Gastroesophageal sphincter (tissue), 3 donors: ENCODE measurements around the gene NEK11.

Experiments used
- EP300 ChIP-seq: sonication (generic); formaldehyde crosslinking; IDR thresholded peaks from one replicate; pipeline ENCODE4 v1.6.1; 2017; ENCODE audit warnings: antibody characterized with exemption, mild to moderate bottlenecking
- POLR2AphosphoS5 ChIP-seq: sonication (generic); formaldehyde crosslinking; IDR thresholded peaks from one replicate; pipeline ENCODE4 v1.6.1; 2017; ENCODE audit warnings: antibody characterized with exemption
- TF ChIP-seq, protein P1 (sequence below), 4 experiments: fragments of 200-600 bp in 2 of 4; fragments of 450-650 bp in 2 of 4; sonication (generic) in 1 of 4; IDR thresholded peaks; one replicate each; pipeline ENCODE4 v1.5.1; 2017 to 2019; ENCODE audit warnings: antibody characterized with exemption in 4 of 4, mild to moderate bottlenecking in 2 of 4, moderate library complexity in 2 of 4

- TF ChIP-seq EP300 (no peak), POLR2AphosphoS5 (no peak)
- TF ChIP-seq, protein P1, sequence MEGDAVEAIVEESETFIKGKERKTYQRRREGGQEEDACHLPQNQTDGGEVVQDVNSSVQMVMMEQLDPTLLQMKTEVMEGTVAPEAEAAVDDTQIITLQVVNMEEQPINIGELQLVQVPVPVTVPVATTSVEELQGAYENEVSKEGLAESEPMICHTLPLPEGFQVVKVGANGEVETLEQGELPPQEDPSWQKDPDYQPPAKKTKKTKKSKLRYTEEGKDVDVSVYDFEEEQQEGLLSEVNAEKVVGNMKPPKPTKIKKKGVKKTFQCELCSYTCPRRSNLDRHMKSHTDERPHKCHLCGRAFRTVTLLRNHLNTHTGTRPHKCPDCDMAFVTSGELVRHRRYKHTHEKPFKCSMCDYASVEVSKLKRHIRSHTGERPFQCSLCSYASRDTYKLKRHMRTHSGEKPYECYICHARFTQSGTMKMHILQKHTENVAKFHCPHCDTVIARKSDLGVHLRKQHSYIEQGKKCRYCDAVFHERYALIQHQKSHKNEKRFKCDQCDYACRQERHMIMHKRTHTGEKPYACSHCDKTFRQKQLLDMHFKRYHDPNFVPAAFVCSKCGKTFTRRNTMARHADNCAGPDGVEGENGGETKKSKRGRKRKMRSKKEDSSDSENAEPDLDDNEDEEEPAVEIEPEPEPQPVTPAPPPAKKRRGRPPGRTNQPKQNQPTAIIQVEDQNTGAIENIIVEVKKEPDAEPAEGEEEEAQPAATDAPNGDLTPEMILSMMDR (IDR thresholded peaks at IDR 0.05), result peak in 1 of 4 experiments; percentile 33
Observed at GRCh38 chr3:131053043-131053859, 26.6 kb downstream of the NEK11 start.
